Stimulated activated CD8-positive, alpha-beta memory T cell treated with anti-CD3 and anti-CD28 coated beads, Interleukin-12 subunit alpha, Interleukin-12 subunit beta, amount 100 ng/mL, for 24 hours (primary cell): ENCODE results near the gene ISX.
"Not testable (repeated sequence)": the region's sequence is repeated elsewhere in the genome, so short reads cannot be mapped to it uniquely, and the experiment has no call there.

Experiments
- DNase-seq: peaks from one replicate; pipeline ENCODE4 v3.0.0-alpha.2; 2020; ENCODE audit errors: extremely low read depth

Gene ISX

DNA sequence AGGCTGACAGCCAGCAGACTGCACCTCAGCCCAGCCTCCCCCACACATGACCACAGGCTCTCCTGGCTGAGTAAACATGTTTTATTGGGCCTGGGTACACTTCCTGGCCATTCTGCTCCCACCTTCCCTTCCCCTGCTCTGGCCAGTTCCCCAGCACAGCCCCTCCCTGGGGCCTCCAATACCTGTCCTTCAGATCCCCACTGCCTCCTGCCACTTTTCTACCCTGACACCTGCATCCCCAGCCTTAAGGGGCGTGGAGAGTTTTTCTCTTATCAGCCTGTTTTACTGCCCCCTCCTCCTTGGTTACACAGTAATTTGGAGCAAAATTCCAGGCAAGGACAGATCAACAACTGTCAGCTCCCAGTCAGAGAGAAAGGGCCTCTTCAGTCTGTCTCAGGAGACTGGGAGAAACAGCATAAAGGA is at the start of gene ISX:
Gene ISX (plus strand): TSS at position 363 of the 423 bp plus-strand sequence. CDS start 930 bp downstream, outside the sequence.
- no peak for DNase-seq

GRCh38 chr22:35016909-35017308 is 49.0 kb upstream of the ISX start:
- no peak for DNase-seq

- DNase-seq: no peak
Measured at GRCh38 chr22:35018995-35019394, 47.0 kb upstream of the ISX start.

- no peak for DNase-seq
Measured at GRCh38 chr22:35020517-35020916, 45.4 kb upstream of the ISX start.

GRCh38 chr22:35021161-35021560 is 44.8 kb upstream of the ISX start:
- no peak for DNase-seq

DNA sequence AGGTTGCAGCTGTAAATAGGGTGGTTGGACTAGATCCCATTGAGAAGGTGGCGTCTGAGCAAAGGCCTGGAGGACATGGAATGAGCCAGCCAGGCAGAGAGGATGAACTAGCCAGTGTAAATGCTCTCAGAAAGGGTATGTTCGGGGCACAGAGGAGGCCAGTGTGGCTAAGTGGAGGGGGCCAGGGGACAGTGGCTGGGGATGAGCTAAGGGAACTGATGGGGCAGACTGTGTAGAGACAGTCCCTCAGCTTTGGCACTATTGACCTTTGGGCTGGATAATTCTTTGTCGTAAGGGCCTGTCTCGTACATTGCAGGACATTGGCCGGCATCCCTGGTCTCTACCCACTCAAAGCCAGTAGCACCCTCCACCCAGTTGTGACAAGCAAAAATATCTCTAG is 43.7 kb upstream of the ISX start:
- no peak for DNase-seq

DNA sequence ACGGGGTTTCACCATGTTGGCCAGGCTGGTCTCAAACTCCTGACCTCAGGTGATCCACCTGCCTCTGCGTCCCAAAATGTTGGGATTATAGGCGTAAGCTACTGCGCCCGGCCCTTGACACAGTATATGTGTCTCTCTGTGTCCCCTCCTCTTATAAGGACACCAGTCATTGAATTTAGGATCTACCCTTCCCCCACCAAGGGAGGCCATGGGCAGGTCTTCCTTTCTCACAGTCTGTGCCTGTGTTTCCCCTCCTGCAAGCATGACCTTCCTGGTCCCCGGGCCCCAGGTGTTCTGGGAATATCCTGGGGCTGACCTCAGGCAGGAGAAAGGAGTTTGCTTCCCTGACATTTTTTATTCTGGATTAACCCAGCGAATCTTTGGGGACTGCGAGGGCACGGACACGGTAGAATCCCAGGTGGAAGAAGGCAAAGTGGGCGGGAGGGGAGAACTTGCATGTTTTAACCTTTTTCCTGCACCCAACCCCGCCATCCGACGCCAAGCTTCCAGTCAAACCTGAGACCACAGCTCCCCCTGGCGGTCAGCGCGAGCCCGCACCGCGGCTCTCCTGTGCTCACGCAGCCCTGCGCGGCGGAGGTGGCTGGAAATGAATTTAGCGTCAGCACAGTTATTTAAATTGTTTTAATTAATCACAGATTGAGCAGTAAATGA is 42.1 kb upstream of the ISX start:
- peak; percentile 19 for DNase-seq

DNA sequence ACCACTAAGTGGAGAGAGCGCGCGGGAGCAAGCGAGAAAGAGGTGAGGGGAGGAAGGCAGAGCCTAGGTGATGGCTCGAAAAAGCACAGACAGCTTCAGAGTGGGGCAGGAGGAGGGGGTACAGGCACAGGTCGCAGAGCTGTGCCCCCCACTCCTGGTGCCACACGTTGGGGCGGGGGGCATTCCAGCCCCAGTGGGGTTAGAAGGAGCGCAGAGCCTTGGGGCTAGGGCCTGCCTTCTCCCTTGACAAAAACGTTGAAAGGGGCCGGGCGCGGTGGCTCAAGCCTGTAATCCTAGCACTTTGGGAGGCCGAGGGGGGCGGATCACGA is 41.6 kb upstream of the ISX start:
- no peak for DNase-seq

- not testable (repeated sequence) for DNase-seq
Measured at GRCh38 chr22:35030112-35030511, 35.8 kb upstream of the ISX start.

GRCh38 chr22:35032571-35032970 is 33.4 kb upstream of the ISX start:
- DNase-seq: no peak

DNA sequence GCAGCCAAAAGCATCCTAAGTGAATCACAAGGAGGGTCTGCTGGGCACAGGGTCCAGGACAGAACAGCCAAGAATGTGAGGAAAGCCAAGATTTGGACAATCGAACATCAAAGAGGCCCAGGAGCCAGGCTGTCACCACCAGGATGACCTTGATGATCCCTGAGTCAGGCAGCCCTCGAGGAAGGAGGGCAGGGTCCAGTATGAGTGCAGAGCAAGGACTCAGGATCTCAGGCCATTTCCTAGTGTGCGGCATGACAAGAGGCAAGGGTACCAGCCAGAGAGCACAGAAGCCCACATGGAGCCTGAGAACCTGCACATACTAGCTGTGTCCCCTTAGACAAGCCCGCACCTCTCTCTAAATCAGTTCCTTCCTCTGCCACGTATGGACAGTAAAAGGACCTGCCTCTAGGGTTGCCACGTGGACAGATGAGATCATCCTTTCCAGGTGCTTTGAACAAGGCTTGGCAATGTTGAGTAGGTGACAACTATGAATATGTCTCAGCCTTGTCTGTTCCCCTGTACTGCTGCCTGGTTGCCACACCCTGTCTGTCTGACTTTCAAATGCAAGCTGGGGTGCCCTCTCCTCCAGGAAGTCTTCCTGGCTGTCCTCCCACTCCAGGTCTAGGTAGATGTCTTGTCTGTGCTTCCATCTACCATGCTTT is 32.2 kb upstream of the ISX start:
- DNase-seq: no peak

DNA sequence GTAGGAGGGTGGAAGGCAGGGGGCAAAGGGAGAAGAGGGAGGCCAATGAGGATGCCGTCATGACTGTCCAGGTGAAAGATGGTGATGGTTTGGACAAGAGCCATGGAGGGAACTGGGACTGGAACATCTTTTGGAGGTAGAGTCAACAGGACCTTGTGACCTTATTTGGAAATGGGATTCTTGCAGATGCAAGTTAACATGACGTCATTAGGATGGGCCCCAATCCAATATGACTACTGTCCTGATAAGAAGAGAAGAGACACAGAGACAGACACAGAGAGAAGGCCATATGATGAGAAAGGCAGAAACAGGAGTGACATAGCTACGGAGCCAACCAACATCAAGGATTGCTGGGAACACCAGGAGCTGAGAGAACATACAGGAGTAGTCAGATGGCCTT is 31.0 kb upstream of the ISX start:
- DNase-seq: no peak

- DNase-seq: no peak
Measured at GRCh38 chr22:35037089-35037488, 28.9 kb upstream of the ISX start.

DNA sequence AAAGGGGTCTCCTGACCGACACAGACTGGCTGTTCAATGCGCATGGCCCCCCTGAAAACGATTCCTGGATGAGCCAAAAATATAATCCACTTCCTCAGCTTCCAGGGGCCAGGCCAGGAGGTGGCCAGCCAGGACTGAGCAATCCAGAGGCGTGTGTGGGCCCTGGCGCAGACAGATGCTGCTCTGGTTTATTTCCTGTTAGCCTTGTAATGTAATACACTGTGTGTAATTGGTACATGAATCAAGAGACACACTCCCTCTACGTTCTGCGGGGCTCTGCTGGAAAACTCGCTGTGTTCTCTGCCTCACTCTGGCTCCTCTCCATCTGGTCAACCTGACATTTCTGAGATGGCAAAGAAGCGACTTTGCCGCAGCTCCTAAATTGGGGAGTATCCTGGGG is 26.3 kb upstream of the ISX start:
- no peak for DNase-seq

DNA sequence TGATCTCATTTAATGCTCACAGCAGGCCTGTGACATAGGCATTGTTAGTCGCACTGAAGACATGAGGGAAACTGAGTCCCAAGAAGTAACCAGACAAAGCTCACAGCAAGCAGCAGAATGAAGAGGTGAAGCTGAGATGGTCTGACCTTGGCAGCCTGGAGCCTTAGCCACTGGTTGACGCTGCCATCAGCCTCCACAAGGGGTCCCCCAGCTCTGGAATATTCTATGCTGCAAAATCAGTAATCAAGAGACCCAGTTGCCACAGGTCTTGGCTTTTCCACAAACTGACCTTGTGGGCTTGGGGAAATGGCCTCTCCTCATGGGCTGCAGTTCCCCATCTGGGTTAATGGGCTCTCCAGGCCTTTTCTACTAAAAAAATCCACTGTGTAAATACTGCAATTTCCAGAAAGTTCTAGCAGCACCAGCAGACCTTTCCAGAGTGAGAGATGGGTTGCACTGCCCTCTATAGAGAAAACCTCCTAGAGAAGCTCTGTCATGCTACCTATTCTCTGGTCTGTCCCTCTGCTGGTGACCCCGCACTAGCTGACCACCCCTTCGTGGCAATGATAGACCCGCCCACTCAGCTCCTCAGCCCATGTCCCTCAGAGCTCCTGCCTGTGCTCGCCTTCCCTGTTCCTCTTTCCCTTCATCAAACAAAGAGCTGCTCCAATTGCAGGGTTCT is 22.6 kb upstream of the ISX start:
- DNase-seq: no peak

- no peak for DNase-seq
Measured at GRCh38 chr22:35043934-35044319, 22.0 kb upstream of the ISX start.

DNA sequence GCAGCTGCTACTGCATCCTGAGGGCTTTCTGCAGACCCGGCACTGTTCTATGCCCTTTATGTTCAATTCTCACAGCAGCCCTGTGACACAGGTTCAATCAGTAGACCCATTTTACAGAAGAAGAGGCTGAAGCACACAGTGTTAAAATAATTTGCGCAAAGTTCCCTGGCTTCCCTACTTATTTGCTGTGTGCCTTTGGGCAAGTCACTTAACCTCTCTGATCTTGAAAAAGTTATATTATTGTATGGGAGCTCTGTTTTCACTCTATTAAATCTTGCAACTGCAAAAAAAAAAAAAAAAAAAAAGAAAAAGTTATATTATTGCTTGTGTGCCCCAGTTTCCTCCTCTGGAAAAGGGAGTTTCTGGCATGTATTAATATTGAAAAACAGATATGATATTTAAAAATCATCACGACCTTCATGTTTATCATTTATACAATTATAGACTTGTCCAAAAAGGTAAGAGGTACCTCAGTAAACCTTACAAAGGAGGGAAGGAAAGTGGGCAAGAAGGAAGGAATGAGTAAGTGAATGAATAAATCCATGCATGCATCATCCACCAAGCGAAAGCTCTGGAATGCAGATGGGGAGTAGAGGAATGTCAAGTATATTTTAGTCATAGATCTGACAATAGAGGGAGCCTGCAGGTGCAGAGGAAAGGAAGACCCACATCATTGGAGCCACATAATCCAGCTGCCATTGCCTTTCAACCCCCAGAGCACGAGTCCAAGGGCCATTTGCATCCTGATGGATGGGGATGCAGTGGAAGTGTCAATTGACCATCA is 21.2 kb upstream of the ISX start:
- DNase-seq: no peak

GRCh38 chr22:35045451-35045850 is 20.5 kb upstream of the ISX start:
- no peak for DNase-seq

- no peak for DNase-seq
Measured at GRCh38 chr22:35046744-35047462, 19.1 kb upstream of the ISX start.

DNA sequence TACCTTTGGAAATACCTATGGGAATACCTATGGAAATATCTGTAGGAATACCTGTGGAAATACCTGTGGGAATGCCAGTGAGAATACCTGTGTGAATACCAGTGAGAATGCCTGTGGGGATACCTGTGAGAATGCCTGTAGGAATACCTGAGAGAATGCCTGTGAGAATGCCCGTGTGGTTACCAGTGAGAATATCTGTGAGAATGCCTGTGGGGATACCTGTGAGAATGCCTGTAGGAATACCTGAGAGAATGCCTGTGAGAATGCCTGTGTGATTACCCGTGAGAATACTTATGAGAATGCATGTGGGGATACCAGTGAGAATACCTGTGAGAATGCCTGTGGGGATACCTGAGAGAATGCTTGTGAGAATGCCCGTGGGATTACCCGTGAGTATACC is 15.9 kb upstream of the ISX start:
- DNase-seq: not testable (repeated sequence)

- DNase-seq: no peak
Measured at GRCh38 chr22:35051013-35051535, 14.9 kb upstream of the ISX start.

- DNase-seq: no peak
Measured at GRCh38 chr22:35051791-35052190, 14.2 kb upstream of the ISX start.
